H7 (cell line): ENCODE measurements around the gene APP. TPM values are rescaled to one million over a fixed set of nuclear protein-coding genes. Genes with fewer than 3 reads are reported as not detected.

Experiments
- DNase-seq: peaks from one replicate; pipeline ENCODE4 v3.0.0; 2012
- H3K27me3 ChIP-seq: 2 replicates; pipeline ENCODE4 v1.6.0; 2011; ENCODE audit warnings: mild to moderate bottlenecking, low read length; ENCODE audit not compliant: control insufficient read depth, insufficient read depth
- H3K36me3 ChIP-seq: replicated peaks from 2 replicates; pipeline ENCODE4 v1.5.1; 2011; ENCODE audit warnings: low read length; ENCODE audit not compliant: control insufficient read depth, insufficient read depth
- H3K4me3 ChIP-seq: 2 replicates; pipeline ENCODE4 v1.5.1; 2011; ENCODE audit warnings: low read depth, mild to moderate bottlenecking, control low read depth, low read length, moderate library complexity; ENCODE audit not compliant: insufficient read depth
- total RNA-seq: library from RNA; depleted of rRNA; stranded (reverse); fragments of >200 nt; shearing (Covaris generic); gene quantifications from 2 replicates; pipeline ENCODE4 v1.2.3, GENCODE V29; 2014

The APP gene
- total RNA-seq, 1 experiment from 2014 or later = 316 TPM

GRCh38 chr21:26067836-26068594 lies 102.6 kb downstream of the APP start:
- DNase-seq = no peak
- no peaks in the 10 kb centered on the region for H3K27me3 ChIP-seq
- no peak overlapping the region for H3K4me3 ChIP-seq
- no peaks in the 10 kb centered on the region for H3K36me3 ChIP-seq

- Histone ChIP-seq H3K4me3 (no peak overlapping the region), H3K27me3 (no peaks in the 10 kb centered on the region), H3K36me3 (no peaks in the 10 kb centered on the region; the same call in 1 of the 2 replicates)
- DNase-seq = peak; percentile 28
Observed at GRCh38 chr21:26064506-26064905, 106.1 kb downstream of the APP start.

- DNase-seq = no peak
- H3K4me3 ChIP-seq = no peak overlapping the region
Observed at GRCh38 chr21:26061437-26061836, 109.1 kb downstream of the APP start.

GRCh38 chr21:26060335-26061115 lies 110.0 kb downstream of the APP start:
- Histone ChIP-seq H3K4me3 (no peak overlapping the region), H3K36me3 (no peaks in the 10 kb centered on the region; the same call in 1 of the 2 replicates), H3K27me3 (no peaks in the 10 kb centered on the region)
- no peak for DNase-seq

More at GRCh38 chr21:26061437-26061836, 109.1 kb downstream of the APP start:
- Histone ChIP-seq H3K27me3 (no peaks in the 10 kb centered on the region), H3K36me3 (no peaks in the 10 kb centered on the region; the same call in 1 of the 2 replicates)

- no peaks in the 10 kb centered on the region for H3K27me3 ChIP-seq
- no peaks in the 10 kb centered on the region; the same call in 1 of the 2 replicates for H3K36me3 ChIP-seq
- H3K4me3 ChIP-seq = no peak overlapping the region
- no peak for DNase-seq
Observed at GRCh38 chr21:26057477-26058170, 112.9 kb downstream of the APP start.

GRCh38 chr21:26055841-26056264 lies 114.7 kb downstream of the APP start:
- no peak overlapping the region for H3K4me3 ChIP-seq
- DNase-seq = no peak
- no peaks in the 10 kb centered on the region for H3K27me3 ChIP-seq
- no peaks in the 10 kb centered on the region; the same call in 1 of the 2 replicates for H3K36me3 ChIP-seq

GRCh38 chr21:26055010-26055409 lies 115.6 kb downstream of the APP start:
- Histone ChIP-seq H3K4me3 (no peak overlapping the region), H3K27me3 (no peaks in the 10 kb centered on the region), H3K36me3 (no peaks in the 10 kb centered on the region)
- DNase-seq = no peak

GRCh38 chr21:26052057-26052456 lies 118.5 kb downstream of the APP start:
- no peak for DNase-seq
- no peaks in the 10 kb centered on the region; the same call in 1 of the 2 replicates for H3K36me3 ChIP-seq
- no peaks in the 10 kb centered on the region for H3K27me3 ChIP-seq
- H3K4me3 ChIP-seq = no peak overlapping the region

GRCh38 chr21:26050857-26051256 lies 119.7 kb downstream of the APP start:
- no peak overlapping the region for H3K4me3 ChIP-seq
- no peaks in the 10 kb centered on the region for H3K27me3 ChIP-seq
- no peaks in the 10 kb centered on the region; the same call in 1 of the 2 replicates for H3K36me3 ChIP-seq
- no peak for DNase-seq

GRCh38 chr21:26049803-26050202 lies 120.8 kb downstream of the APP start:
- Histone ChIP-seq H3K27me3 (no peaks in the 10 kb centered on the region), H3K4me3 (no peak overlapping the region), H3K36me3 (peaks cover 1% of the 10 kb centered on the region; the same call in 1 of the 2 replicates)
- DNase-seq = no peak

- DNase-seq = no peak
- Histone ChIP-seq H3K36me3 (peaks cover 1% of the 10 kb centered on the region; the same call in 1 of the 2 replicates), H3K4me3 (no peak overlapping the region)
Observed at GRCh38 chr21:26047279-26047967, 123.1 kb downstream of the APP start.

GRCh38 chr21:26043891-26044290 lies 126.7 kb downstream of the APP start:
- H3K36me3 ChIP-seq = peaks cover 1% of the 10 kb centered on the region
- no peak overlapping the region for H3K4me3 ChIP-seq
- no peaks in the 10 kb centered on the region for H3K27me3 ChIP-seq
- DNase-seq = no peak

More at GRCh38 chr21:26047279-26047967, 123.1 kb downstream of the APP start:
- H3K27me3 ChIP-seq = no peaks in the 10 kb centered on the region

GRCh38 chr21:26042181-26042876 lies 128.2 kb downstream of the APP start:
- no peak overlapping the region for H3K4me3 ChIP-seq
- no peaks in the 10 kb centered on the region for H3K27me3 ChIP-seq
- peaks cover 2% of the 10 kb centered on the region for H3K36me3 ChIP-seq
- DNase-seq = no peak
